ENCODE measurements around the gene ZNF598. TPM values are rescaled to one million over a fixed set of nuclear protein-coding genes. Genes with fewer than 3 reads are reported as not detected.

ZNF598 gene
- total and polyA plus RNA-seq, 2 of the 13 experiments (the other 11 are each of a cell fraction or from before 2014, with no cell fraction given): 13.5 to 14.2 TPM

DNA sequence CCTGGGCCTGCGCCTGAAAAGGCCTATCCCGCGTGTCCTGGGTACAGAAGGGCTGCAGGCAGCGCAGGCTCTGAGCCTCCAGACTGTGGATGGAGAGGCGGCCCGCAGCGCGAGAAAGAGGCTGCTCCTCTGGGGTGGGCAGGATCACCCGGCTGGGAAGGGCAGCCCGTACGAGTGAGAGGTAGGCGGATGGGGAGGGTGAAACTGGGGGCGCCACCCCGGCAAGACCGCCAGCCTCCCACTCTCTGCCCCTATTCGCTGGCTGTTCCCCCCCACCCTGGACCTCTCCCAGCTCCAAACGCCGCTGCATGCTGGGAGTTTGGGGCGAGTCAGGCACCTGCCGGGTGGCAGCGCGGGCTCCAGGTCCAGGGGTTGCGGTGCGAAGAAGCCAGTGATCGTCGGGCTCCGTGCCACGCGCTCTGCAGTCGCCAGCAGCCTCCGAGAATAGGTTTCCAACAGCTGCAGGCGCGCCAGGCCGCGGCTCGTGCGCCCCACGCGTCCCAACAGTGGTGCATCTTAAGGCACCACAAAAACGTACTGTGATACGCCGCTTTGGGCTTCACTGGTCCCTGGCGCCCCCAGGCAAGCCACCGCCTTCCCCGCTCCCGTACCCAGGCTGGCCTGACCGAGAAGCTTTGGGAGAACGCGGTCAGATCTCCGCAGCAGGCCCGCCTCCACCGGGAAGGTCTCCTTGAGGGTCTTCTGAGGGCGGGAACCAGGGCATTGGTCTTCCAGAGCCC is 29.4 kb downstream of the ZNF598 start:
- CTCF ChIA-PET (ENCODE audit: low intra/inter-chr PET ratio, low total read pairs): no interaction called here
- TF ChIP-seq ZNF776 (CRISPR knock-in tag; IDR thresholded peaks at IDR 0.05) (no peak), SETDB1 (CRISPR knock-in tag; IDR thresholded peaks at IDR 0.05; ENCODE audit: borderline replicate concordance) (no peak), DMAP1 (CRISPR knock-in tag; IDR thresholded peaks at IDR 0.05) (no peak), RBFOX2 (IDR thresholded peaks at IDR 0.05; ENCODE audit: low read depth, low read length) (peak; percentile 41; the same call in 1 of the 2 replicates), POLR2A (IDR thresholded peaks at IDR 0.05; ENCODE audit: insufficient read depth in 1 of 2, low read depth in 2 of 2, low read length in 2 of 2) (0 out of 4 replicates have a peak, but pooled peaks of 1 of the 2 experiments have one; percentile 9), ZNF644 (CRISPR knock-in tag; IDR thresholded peaks at IDR 0.05; ENCODE audit: low read depth) (no peak), AGO2 (optimal IDR thresholded peaks at IDR 0.05; ENCODE audit: low read depth, low read length) (peak; percentile 71), MIXL1 (CRISPR knock-in tag; IDR thresholded peaks at IDR 0.05) (no peak), TMF1 (CRISPR knock-in tag; IDR thresholded peaks at IDR 0.05; ENCODE audit: low read depth) (no peak), ZNF337 (CRISPR knock-in tag; IDR thresholded peaks at IDR 0.05; ENCODE audit: borderline replicate concordance, low read depth) (no peak), ZNF501 (CRISPR knock-in tag; IDR thresholded peaks at IDR 0.05) (no peak)
- TF ChIP-seq, protein P1, sequence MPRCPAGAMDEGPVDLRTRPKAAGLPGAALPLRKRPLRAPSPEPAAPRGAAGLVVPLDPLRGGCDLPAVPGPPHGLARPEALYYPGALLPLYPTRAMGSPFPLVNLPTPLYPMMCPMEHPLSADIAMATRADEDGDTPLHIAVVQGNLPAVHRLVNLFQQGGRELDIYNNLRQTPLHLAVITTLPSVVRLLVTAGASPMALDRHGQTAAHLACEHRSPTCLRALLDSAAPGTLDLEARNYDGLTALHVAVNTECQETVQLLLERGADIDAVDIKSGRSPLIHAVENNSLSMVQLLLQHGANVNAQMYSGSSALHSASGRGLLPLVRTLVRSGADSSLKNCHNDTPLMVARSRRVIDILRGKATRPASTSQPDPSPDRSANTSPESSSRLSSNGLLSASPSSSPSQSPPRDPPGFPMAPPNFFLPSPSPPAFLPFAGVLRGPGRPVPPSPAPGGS (CRISPR knock-in tag; IDR thresholded peaks at IDR 0.05): no peak
- in situ Hi-C loops (cut with HindIII; ENCODE audit: extremely low pct_ligation_motif_present, low pct_unique_long_range_greater_than_20kb) (no loop called here), intact Hi-C loops (cut with micrococcal nuclease; ENCODE audit: unreplicated experiment) (no loop called here)
- Histone ChIP-seq H3K4me1 (ENCODE audit: insufficient read depth, low read length) (peaks cover 25% of the 10 kb centered on the region), H3K27ac (ENCODE audit: extremely low read length, insufficient read depth, low read length) (no peak overlapping the region), H3K9me3 (ENCODE audit: low read length) (no peaks in the 10 kb centered on the region), H3K27me3 (ENCODE audit: control insufficient read depth in 1 of 2, insufficient read depth in 2 of 2, low read length in 2 of 2) (no peaks in the 10 kb centered on the region), H3K9ac (ENCODE audit: insufficient read depth, low read depth, low read length) (no peak overlapping the region), H2AFZ (ENCODE audit: low read length) (no peak overlapping the region), H3K36me3 (replicated peaks in 1 of 2; ENCODE audit: control insufficient read depth in 1 of 2, insufficient read depth in 2 of 2, low read length in 2 of 2) (peaks cover 13 to 23% of the 10 kb centered on the region in 2 experiments; a peak in 3 of 5 replicates), H3K4me2 (ENCODE audit: low read depth, low read length) (no peak overlapping the region), H4K20me1 (ENCODE audit: insufficient read depth, low read length) (no peaks in the 10 kb centered on the region), H3K79me2 (ENCODE audit: insufficient read depth, low read length) (peaks cover 6% of the 10 kb centered on the region), H3K4me3 (replicated peaks in 1 of 3; ENCODE audit: insufficient read depth in 1 of 3, low read depth in 2 of 3, low read length in 3 of 3) (no peak overlapping the region)
- no TSS peak for BruUV-seq (replicated peaks)
- no peak for FAIRE-seq
- ATAC-seq: no peak
- POLR2A ChIA-PET: interaction anchor here (6.8 kb wide), 1 partner anchor 16 kb away, joined by 62 read pairs; the partner anchor contains the start of gene RPS2
- DNase-seq (ENCODE audit: low spot score): no peak
- 94% methylated on average over 20 of the region's 53 CpGs for WGBS (ENCODE audit: low lambda C conversion rate)

Data from HepG2 (cell line).